ENCODE data around the gene RHBDD3.

Gene RHBDD3

DNA sequence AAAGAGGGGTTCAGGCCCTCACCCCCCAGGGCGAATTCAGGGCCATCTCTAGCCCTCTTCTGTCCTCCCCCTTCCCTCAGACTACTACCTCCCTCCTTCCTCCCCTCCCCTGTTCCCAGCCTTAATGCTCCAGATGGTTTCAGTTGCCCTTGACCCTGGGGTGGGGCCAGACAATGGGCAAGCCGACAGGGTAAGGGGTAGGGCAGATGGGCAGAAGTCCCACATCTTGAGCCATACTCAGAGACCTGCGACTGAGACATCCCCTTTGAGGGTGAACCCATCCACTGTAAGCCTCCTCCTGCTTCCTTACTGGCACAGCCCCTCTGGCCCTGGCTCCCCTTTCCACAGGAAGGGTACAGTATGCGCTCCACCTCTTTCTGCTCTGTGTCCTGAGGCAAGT is 1.9 kb downstream of the RHBDD3 start:
- no peak overlapping the region for H3K4me3 ChIP-seq (ENCODE audit: low read depth, low read length)

DNA sequence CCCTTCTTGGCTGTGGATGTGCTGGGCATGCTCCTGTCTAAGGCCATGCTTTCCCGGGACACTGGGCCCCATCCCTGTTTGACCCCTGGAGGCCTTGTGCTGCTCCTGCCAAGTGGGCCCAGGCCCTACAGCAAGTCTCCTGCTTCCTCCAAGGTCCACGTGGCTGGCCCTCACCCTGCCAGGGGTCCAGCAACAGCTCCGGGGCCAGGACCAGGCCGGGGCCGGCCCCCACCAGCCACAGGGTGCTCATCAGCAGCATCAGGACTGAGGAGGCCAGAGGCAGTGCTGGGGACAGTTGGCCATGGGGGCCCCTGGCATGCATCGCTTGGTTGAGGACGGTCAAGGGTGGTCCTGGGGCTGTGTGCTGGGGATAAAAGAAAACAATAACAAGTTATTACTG is 2.5 kb downstream of the RHBDD3 start:
- TF ChIP-seq, protein P1, sequence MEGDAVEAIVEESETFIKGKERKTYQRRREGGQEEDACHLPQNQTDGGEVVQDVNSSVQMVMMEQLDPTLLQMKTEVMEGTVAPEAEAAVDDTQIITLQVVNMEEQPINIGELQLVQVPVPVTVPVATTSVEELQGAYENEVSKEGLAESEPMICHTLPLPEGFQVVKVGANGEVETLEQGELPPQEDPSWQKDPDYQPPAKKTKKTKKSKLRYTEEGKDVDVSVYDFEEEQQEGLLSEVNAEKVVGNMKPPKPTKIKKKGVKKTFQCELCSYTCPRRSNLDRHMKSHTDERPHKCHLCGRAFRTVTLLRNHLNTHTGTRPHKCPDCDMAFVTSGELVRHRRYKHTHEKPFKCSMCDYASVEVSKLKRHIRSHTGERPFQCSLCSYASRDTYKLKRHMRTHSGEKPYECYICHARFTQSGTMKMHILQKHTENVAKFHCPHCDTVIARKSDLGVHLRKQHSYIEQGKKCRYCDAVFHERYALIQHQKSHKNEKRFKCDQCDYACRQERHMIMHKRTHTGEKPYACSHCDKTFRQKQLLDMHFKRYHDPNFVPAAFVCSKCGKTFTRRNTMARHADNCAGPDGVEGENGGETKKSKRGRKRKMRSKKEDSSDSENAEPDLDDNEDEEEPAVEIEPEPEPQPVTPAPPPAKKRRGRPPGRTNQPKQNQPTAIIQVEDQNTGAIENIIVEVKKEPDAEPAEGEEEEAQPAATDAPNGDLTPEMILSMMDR (IDR thresholded peaks at IDR 0.05; ENCODE audit: low read depth, low read length, missing control alignments) = no peak
- DNase-seq = no peak
- H3K4me3 ChIP-seq (ENCODE audit: low read depth, low read length) = no peak overlapping the region

More for the DNA sequence above, 1.9 kb downstream of the RHBDD3 start:
- TF ChIP-seq, protein P1 (IDR thresholded peaks at IDR 0.05; ENCODE audit: low read depth, low read length, missing control alignments) = no peak
- peaks cover 12% of the 10 kb centered on the region for H3K36me3 ChIP-seq (replicated peaks)
- H3K27me3 ChIP-seq (replicated peaks) = no peaks in the 10 kb centered on the region
- H3K27ac ChIP-seq = no peak overlapping the region
- in situ Hi-C loops (cut with HindIII; ENCODE audit: low pct_ligation_motif_present, low sequenced_read_pairs) = no loop called here
- DNase-seq = no peak

DNA sequence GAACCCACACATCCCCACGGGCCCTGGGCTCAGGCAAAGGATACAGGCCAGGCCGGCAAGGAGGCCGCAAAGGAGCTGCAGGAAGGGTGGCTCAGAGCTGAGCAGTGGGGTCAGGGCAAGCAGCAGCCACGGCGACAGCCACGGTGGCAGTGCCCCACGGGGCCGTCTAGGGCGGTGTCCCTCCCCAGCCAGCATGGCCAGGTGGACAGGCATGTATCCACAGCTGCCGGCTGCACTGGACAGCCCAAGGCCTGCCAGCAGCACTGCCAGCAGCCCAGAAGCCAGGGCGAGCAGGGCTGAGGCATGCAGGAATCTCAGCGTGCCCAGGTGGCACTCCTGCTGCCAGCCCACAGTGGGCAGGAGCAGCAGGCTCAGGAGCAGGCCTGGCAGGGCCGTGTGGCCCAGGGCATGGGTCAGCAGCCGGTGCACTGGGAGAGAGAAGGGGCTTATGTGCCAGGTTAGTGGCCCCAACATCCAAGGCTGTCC is 3.9 kb downstream of the RHBDD3 start:
- peaks cover 6% of the 10 kb centered on the region for H3K36me3 ChIP-seq (replicated peaks)
- no peaks in the 10 kb centered on the region for H3K27me3 ChIP-seq (replicated peaks)
- in situ Hi-C loops (cut with HindIII; ENCODE audit: low pct_ligation_motif_present, low sequenced_read_pairs) = no loop called here
- H3K4me3 ChIP-seq (ENCODE audit: low read depth, low read length) = no peak overlapping the region
- no peak for DNase-seq
- no peak overlapping the region for H3K27ac ChIP-seq
- TF ChIP-seq, protein P1 (IDR thresholded peaks at IDR 0.05; ENCODE audit: low read depth, low read length, missing control alignments) = no peak

More for the DNA sequence above, 2.5 kb downstream of the RHBDD3 start:
- Histone ChIP-seq H3K36me3 (replicated peaks) (peaks cover 12% of the 10 kb centered on the region), H3K27me3 (replicated peaks) (no peaks in the 10 kb centered on the region), H3K27ac (no peak overlapping the region)
- in situ Hi-C loops (cut with HindIII; ENCODE audit: low pct_ligation_motif_present, low sequenced_read_pairs) = no loop called here

DNA sequence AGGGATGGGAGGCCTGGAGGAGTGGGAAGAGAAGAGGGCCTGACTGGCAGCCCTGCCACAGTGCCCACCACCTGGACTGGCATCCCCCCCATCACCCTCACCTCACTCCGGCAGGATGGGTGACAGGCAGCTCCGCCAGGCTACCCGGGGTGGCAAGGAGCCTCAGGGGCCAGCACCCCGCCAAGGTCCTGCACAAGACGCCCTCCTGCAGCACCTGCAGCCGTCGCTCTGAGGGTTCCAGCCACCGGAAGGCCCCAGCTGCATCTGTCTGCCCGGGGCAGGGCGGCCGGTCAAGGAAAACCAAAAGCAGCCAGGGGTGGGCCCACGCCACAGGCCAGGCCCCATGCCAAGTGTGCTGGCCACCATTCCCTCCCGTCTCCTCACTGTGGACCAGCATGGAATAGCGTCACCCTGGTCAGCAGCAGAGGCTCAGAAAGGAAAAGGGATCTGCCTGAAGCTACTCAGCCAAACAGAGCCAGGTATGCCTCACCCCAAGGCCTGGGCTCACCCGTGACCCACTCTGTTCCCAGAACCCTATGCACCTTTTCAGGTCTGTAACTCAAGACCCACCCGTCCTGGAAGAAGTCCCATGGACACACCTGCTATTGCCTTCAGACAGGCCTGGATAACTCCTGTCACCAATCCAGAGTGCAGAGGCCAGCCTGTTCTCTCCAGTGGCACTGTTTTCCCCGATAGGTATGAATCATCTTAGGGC is 7.0 kb downstream of the RHBDD3 start:
- TF ChIP-seq, protein P1 (IDR thresholded peaks at IDR 0.05; ENCODE audit: low read depth, low read length, missing control alignments) = no peak
- H3K27ac ChIP-seq = no peak overlapping the region
- in situ Hi-C loops (cut with HindIII; ENCODE audit: low pct_ligation_motif_present, low sequenced_read_pairs) = no loop called here
- DNase-seq = no peak
- peaks cover 3% of the 10 kb centered on the region for H3K36me3 ChIP-seq (replicated peaks)
- H3K4me3 ChIP-seq (ENCODE audit: low read depth, low read length) = no peak overlapping the region
- no peaks in the 10 kb centered on the region for H3K27me3 ChIP-seq (replicated peaks)

DNA sequence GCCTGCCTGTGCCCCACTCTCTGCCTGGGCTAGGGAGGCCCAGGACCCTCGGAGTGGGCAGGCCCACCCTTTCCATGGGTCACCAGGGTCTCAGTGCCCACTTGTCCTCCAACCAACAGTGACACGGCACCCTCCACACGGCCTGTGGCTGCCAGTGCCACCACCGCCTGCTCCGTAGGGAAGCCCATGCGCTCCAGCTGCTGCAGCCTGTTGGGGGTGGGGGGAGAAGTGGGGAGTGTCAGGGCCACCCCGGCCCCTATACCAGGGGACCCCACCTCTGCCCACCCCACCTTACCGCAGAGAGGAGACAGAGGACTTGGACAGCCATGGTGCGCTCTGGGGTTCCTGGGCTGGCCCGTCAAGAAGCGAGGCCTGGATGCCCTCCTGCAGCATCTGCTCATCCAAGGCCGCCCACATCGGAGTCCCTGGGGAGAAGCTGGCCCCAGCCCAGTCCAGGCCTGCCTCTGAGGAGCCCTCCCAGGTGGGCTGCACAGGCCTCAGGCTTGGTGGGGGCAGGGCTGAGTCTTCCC is 7.7 kb downstream of the RHBDD3 start:
- DNase-seq = no peak
- TF ChIP-seq, protein P1 (IDR thresholded peaks at IDR 0.05; ENCODE audit: low read depth, low read length, missing control alignments) = no peak
- Histone ChIP-seq H3K36me3 (replicated peaks) (peaks cover under 1% of the 10 kb centered on the region), H3K4me3 (ENCODE audit: low read depth, low read length) (no peak overlapping the region), H3K27me3 (replicated peaks) (no peaks in the 10 kb centered on the region), H3K27ac (no peak overlapping the region)
- in situ Hi-C loops (cut with HindIII; ENCODE audit: low pct_ligation_motif_present, low sequenced_read_pairs) = no loop called here

Data from brain microvascular endothelial cell (primary cell).